Heart left ventricle (tissue), 16 donors: Measurements from ENCODE around the gene ENOX1. TPM values are rescaled to one million over a fixed set of nuclear protein-coding genes. Genes with fewer than 3 reads are reported as not detected.

Source experiments
- ATAC-seq, 4 donors: fragments of 200-7000 bp; cut with Tn5 transposase; one replicate each; pipeline ENCODE4 v1.9.1; 2020 to 2022; ENCODE audit warnings: moderate library complexity in 4 of 4, mild to moderate bottlenecking in 3 of 4, moderate number of reproducible peaks in 1 of 4
- DNase-seq, 5 donors: peaks; one replicate each; pipeline ENCODE4 v3.0.0-alpha.2; 2020
- H3K27ac ChIP-seq, 12 donors: fragments of 200-600 bp; sonication (generic) in 4 of 12; one replicate each; pipeline versions ENCODE4 v1.5.0 to v1.8.0; 2016 to 2022; ENCODE audit warnings: mild to moderate bottlenecking in 2 of 12
- H3K27me3 ChIP-seq, 9 donors: fragments of 200-600 bp; sonication (generic) in 2 of 9; one replicate each; pipeline versions ENCODE4 v1.5.1 to v1.8.0; 2016 to 2022; ENCODE audit warnings: mild to moderate bottlenecking in 3 of 9
- H3K36me3 ChIP-seq, 9 donors: fragments of 200-600 bp; sonication (generic) in 2 of 9; one replicate each; pipeline versions ENCODE4 v1.5.0 to v1.8.0; 2018 to 2022; ENCODE audit warnings: mild to moderate bottlenecking in 2 of 9
- H3K4me1 ChIP-seq, 12 donors: fragments of 200-600 bp; sonication (generic) in 4 of 12; one replicate each; pipeline versions ENCODE4 v1.5.0 to v1.8.0; 2016 to 2022; ENCODE audit warnings: mild to moderate bottlenecking in 3 of 12
- H3K4me3 ChIP-seq, 12 donors: fragments of 200-600 bp; sonication (generic) in 4 of 12; one replicate each; pipeline versions ENCODE4 v1.5.0 to v1.8.0; 2017 to 2022; ENCODE audit warnings: mild to moderate bottlenecking in 9 of 12, moderate library complexity in 4 of 12
- H3K9me3 ChIP-seq, 12 donors: fragments of 200-600 bp; sonication (generic) in 4 of 12; one replicate each; pipeline versions ENCODE4 v1.5.0 to v1.8.0; 2016 to 2022; ENCODE audit warnings: mild to moderate bottlenecking in 1 of 12
- POLR2A ChIP-seq, 2 donors: fragments of 450-650 bp; IDR thresholded peaks; one replicate each; pipeline ENCODE4 v1.6.1; 2017; ENCODE audit warnings: antibody characterized with exemption in 2 of 2, mild to moderate bottlenecking in 2 of 2, moderate library complexity in 2 of 2
- WGBS, 4 donors: extraction: QIAGEN DNeasy Blood & Tissue Kit in 2 of 4; methylation state at CpG; one replicate each; pipeline versions ENCODE4 v1.1.5 to v1.1.7; 2013 to 2018; 5-methylcytosine and 5-hydroxymethylcytosine counted together
- intact Hi-C, 10 donors: fragments of 100-400 bp; cut with DNase I; formaldehyde crosslinking; loops; one replicate each; pipeline versions ENCODE4 v1.11.1 to v1.14.2; 2022
- polyA plus RNA-seq, 2 donors: library from polyadenylated mRNA; stranded (reverse); fragments of 200-250 nt; gene quantifications; one replicate each; pipeline ENCODE4 v1.2.3, GENCODE V29; 2013
- total RNA-seq, 9 donors: library from RNA; depleted of rRNA in 2 of 9; stranded (reverse); fragments of >200 nt in 2 of 9; fragmentation: NEBNext Ultra II Directional in 3 of 9; extraction: Animal tissue kit (Norgen Biotek cat#: 25700) in 3 of 9; gene quantifications; one replicate each; pipeline versions ENCODE4 v1.1.0 to v1.2.4, GENCODE V29; 2016 to 2023
- TF ChIP-seq, protein P1 (sequence below), 12 donors: fragments of 200-600 bp; sonication (generic) in 4 of 12; IDR thresholded peaks; one replicate each; pipeline versions ENCODE4 v1.5.0 to v1.8.0; 2018 to 2022; ENCODE audit warnings: antibody characterized with exemption in 12 of 12, mild to moderate bottlenecking in 5 of 12
- donor health status: ischemic (EF 13 %, LVEDD 7.1; RV severe dilation, severe dysfunction).
- donor health status: healthy with polysubstance abuse.
- donor health status: DM: no; HTN: yes; CAD: no.
- donor health status: DM: no; HTN: no; CAD: no.
- donor health status: ischemic (EF 25% LVEDD 6.9; RV normal size, moderate dysfunction).
- donor health status: ischemic (EF 25% LVEDD 5.7; RV mildly dilated, moderate dysfunction).
- donor health status: healthy.
- donor health status: DM: yes; HTN: yes; CAD: no.
- donor health status: ischemic (EF 35%, LVEDD 5.7; RV mildly dilated, moderate dysfunction).
- donor health status: nonischemic (EF 11% LVEDD 7.7; RV severe dilation, severe dysfunction).
- donor health status: DM: yes; HTN: yes; CAD: no.
- donor health status: PGD.
- donor health status: ischemic (EF 29% LVEDD 5.4; RV normal size, mild dysfunction).
- donor health status: nonischemic (EF 23%, LVEDD 6.1; RV moderate dilation, normal function).

ENOX1 gene
- total and polyA plus RNA-seq, 11 donors = 2.0 to 10.1 (median 5.4) TPM

DNA sequence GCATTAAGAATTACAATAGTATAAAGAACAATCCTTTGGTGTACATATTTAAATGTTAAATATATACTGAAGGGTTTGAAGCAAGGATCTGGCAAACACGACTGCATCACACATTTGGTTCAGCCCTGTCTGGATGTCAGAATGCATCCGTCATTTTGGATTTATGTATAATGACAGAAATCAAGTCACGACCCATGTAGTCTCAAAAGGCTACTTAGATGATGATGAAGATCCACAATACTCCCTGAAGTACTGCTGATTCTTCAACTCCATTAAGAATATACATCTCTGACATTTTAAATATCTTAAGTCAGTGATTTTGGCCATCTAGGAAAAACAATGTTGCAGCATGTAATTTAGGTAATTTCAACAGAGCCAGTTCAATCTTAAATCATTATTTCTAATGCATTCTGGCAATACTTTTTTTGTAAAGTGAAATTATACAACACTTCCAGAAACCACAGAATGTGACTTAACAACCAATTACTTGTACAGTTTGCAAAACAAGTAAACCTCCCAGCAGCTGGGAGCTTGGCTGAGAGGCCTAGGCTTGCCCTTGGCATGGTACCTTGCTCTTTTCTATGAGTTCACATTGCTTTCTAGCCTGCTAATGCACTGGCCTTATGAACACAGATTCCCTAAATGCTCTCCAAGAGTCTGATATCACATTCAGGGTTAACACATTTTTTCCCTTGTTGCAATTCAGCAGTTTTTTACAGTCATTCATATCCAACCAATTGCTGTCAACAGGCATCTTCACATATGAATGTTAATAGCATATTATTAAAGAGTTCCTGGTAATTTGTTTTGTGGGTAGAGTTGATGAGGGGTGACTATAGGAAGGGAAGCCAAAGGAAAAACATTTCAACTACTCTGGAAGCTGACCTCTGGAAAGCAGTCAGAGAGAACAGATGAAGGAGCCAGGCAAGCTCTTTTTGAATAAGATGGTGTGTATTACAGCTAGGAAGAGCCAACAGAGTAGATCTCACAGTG lies 175.2 kb downstream of the ENOX1 start:
- WGBS, 4 donors = 85 to 92% (median 87%) methylated on average over 3 of the region's 3 CpGs
- Histone ChIP-seq H3K4me1 (peaks cover 0 to 23% (median 9%) of the 10 kb centered on the region in 12 donors), H3K9me3 (no peaks in the 10 kb centered on the region), H3K36me3 (no peaks in the 10 kb centered on the region), H3K27me3 (no peaks in the 10 kb centered on the region), H3K27ac (peak overlapping the region in 1 of 12 donors; percentile 19), H3K4me3 (no peak overlapping the region)
- ATAC-seq (peak in 1 of 4 donors; percentile 21), DNase-seq (no peak)
- intact Hi-C loops = loop anchor here in 1 of 10 donors (5.0 kb wide), 1 partner anchor 176 kb away; the partner anchor contains the start of gene ENOX1
- TF ChIP-seq, protein P1, sequence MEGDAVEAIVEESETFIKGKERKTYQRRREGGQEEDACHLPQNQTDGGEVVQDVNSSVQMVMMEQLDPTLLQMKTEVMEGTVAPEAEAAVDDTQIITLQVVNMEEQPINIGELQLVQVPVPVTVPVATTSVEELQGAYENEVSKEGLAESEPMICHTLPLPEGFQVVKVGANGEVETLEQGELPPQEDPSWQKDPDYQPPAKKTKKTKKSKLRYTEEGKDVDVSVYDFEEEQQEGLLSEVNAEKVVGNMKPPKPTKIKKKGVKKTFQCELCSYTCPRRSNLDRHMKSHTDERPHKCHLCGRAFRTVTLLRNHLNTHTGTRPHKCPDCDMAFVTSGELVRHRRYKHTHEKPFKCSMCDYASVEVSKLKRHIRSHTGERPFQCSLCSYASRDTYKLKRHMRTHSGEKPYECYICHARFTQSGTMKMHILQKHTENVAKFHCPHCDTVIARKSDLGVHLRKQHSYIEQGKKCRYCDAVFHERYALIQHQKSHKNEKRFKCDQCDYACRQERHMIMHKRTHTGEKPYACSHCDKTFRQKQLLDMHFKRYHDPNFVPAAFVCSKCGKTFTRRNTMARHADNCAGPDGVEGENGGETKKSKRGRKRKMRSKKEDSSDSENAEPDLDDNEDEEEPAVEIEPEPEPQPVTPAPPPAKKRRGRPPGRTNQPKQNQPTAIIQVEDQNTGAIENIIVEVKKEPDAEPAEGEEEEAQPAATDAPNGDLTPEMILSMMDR (IDR thresholded peaks at IDR 0.05) = no peak
- TF ChIP-seq POLR2A (IDR thresholded peaks at IDR 0.05) = no peak

DNA sequence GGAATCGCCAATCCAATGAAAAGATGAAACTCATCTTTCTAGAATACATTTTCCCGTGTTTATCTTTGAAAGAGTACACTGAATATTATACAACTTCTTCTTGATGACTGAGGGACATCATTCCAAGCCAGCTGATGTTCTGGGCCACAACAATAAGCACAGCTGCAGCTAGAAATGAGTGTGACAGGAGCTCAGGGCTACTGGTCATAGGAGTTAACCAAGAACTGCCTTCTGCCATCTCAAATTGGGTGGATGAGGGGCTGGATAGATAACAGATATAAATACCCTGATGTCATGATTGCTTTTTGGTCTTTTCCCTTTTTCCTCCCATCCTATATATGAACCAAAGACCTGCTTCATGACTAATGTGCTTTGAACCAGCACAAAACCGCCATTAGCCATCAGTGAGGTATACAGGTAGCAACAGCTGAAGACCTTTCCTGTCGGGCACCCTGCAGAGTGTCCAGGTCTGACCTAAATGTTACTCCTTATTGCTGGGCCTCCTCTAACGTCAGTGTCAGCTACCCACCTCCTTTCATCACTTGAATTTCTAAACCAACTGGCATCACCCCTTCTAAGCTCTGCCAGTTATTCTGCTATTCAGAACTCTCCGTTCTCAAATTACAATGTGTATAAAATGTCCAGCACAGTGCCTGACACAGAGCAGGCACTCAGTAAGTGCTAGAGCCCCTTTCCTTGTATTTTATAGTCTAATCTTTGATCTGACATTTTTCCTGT lies 178.2 kb downstream of the ENOX1 start:
- DNase-seq (peak in 1 of 5 donors; percentile 33), ATAC-seq (peak; percentile 91 to 97 (median 94))
- no peaks in the 10 kb centered on the region for H3K36me3 ChIP-seq
- H3K9me3 ChIP-seq = peaks cover 0 to 20% (median 12%) of the 10 kb centered on the region in 12 donors
- intact Hi-C loops = no loop called here
- no peak overlapping the region for H3K4me3 ChIP-seq
- WGBS, 4 donors = 69 to 76% (median 72%) methylated on average over 6 of the region's 6 CpGs
- H3K4me1 ChIP-seq = peaks cover 0 to 23% (median 9%) of the 10 kb centered on the region in 12 donors
- no peaks in the 10 kb centered on the region for H3K27me3 ChIP-seq
- TF ChIP-seq, protein P1 (IDR thresholded peaks at IDR 0.05) = no peak
- TF ChIP-seq POLR2A (IDR thresholded peaks at IDR 0.05) = no peak
- peak overlapping the region in 3 of 12 donors; percentile 28 to 45 (median 38) for H3K27ac ChIP-seq

GRCh38 chr13:43597599-43597945 lies 189.2 kb downstream of the ENOX1 start:
- intact Hi-C loops = no loop called here
- peaks cover 0 to 7% (median 0%) of the 10 kb centered on the region in 12 donors for H3K9me3 ChIP-seq
- WGBS, 4 donors = 63 to 100% (median 80%) methylated on average over 1 of the region's 1 CpG

More at GRCh38 chr13:43597599-43597945, 189.2 kb downstream of the ENOX1 start:
- H3K36me3 ChIP-seq = no peaks in the 10 kb centered on the region
- TF ChIP-seq, protein P1 (IDR thresholded peaks at IDR 0.05) = no peak
- TF ChIP-seq POLR2A (IDR thresholded peaks at IDR 0.05) = no peak
- DNase-seq (no peak), ATAC-seq (no peak)
- H3K27me3 ChIP-seq = no peaks in the 10 kb centered on the region
- no peak overlapping the region for H3K4me3 ChIP-seq
- H3K27ac ChIP-seq = no peak overlapping the region
- H3K4me1 ChIP-seq = no peaks in the 10 kb centered on the region
